ENCODE measurements around the gene PRRC2B. TPM values are rescaled to one million over a fixed set of nuclear protein-coding genes. Genes with fewer than 3 reads are reported as not detected.

The PRRC2B gene
- total and polyA plus RNA-seq, 2 experiments from 2014 or later, result 30.9 to 53.7 TPM

DNA sequence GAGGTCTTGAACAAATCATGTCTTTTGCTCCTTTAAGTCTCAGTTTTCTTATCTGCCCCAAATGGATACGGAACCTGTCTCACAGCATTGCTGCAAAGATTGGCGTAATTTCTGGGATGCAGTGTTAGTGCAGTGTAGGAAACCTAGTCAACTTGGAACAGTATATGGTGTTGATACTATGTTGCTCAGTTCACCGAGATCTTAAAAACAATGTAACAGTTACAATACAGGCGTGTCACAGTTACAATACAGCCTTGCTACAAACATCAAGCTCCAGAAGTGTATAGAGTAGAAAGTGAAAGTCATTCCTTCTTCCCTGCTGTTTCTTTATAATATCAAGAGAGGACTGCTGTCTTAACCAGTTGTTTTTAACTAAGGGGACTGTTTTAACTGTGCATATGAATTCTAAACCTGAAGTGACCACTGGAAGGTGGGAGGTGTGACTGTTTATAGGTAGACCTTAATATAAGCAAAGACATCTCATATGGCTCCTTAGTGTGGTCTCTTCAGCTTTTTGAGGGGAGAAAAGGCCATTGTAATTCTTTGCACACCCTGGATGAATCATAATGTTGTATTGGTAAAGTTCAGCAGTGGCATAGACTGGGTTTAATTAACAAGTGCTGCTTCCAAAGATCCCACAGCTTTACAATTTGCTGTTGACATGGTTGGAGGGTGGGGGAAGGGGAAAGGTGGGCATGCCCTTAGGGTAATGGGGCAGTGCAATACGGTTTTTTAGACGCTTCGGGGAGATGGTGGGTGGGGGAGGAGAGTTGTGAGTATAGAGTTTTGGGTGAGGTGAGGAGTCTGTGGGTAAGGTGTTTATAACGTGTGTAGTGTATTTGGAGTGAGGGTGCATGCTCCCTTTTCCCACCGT, 12.9 kb downstream of the PRRC2B start:
- in situ Hi-C loops (cut with MboI), result no loop called here
- Histone ChIP-seq H3K79me2 (ENCODE audit: insufficient read depth) (peaks cover 99% of the 10 kb centered on the region), H3K27me3 (replicated peaks; ENCODE audit: insufficient read depth) (no peaks in the 10 kb centered on the region), H3K4me1 (ENCODE audit: insufficient read depth) (peaks cover 86% of the 10 kb centered on the region), H3F3A (ENCODE audit: insufficient read depth) (peaks cover 60% of the 10 kb centered on the region), H3K4me3 (peak overlapping the region; percentile 58), H2AFZ (no peak overlapping the region), H3K27ac (peak overlapping the region; percentile 96), H3K9me2 (ENCODE audit: insufficient read depth) (no peaks in the 10 kb centered on the region), H4K20me1 (ENCODE audit: insufficient read depth) (peaks cover 53% of the 10 kb centered on the region), H3K9ac (peak overlapping the region; percentile 54), H3K36me3 (ENCODE audit: low read depth) (no peaks in the 10 kb centered on the region), H3K9me3 (ENCODE audit: low read depth) (no peaks in the 10 kb centered on the region), H3K4me2 (ENCODE audit: unreplicated experiment) (peak overlapping the region; percentile 85)
- TF ChIP-seq EZH2phosphoT487 (IDR thresholded peaks at IDR 0.05; ENCODE audit: insufficient read depth, low read depth) (no peak), EZH2 (IDR thresholded peaks at IDR 0.05; ENCODE audit: insufficient read depth, poor library complexity, severe bottlenecking) (no peak)
- DNase-seq, result peak; percentile 66
- WGBS, 2 experiments (ENCODE audit: low coverage in 1 of 2, low lambda C conversion rate in 2 of 2, missing lambda C conversion rate in 2 of 2), result 20 to 23% methylated on average over 9 of the region's 9 CpGs

DNA sequence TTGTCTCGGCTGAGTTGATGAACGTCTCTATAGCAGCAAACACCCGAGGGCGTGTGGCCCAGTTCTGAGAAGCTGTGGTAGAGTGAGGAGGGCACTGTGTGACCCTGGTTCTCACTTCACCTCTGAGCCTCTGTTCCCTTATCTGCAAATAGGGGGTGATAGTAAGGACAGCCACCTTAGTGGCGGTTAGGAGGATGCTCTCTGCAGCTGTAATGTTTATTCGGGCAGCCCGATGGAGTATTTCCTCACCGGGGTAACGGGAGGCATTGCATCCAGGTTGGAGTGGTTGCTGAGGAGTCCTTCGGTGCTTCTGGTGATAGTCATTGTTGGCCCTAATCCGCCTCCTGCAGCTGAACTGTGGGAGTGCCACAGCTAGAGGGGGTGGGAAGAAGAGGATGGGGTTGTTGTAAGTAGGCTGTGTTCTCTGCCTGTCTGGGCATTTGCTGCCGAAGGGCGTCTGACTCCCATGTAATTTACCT, 13.9 kb downstream of the PRRC2B start:
- TF ChIP-seq EZH2 (IDR thresholded peaks at IDR 0.05; ENCODE audit: insufficient read depth, poor library complexity, severe bottlenecking), result no peak
- Histone ChIP-seq H3K9ac (peak overlapping the region; percentile 54), H3K79me2 (ENCODE audit: insufficient read depth) (peaks cover 100% of the 10 kb centered on the region), H4K20me1 (ENCODE audit: insufficient read depth) (peaks cover 56% of the 10 kb centered on the region), H3K9me3 (ENCODE audit: low read depth) (no peaks in the 10 kb centered on the region), H3K27me3 (replicated peaks; ENCODE audit: insufficient read depth) (no peaks in the 10 kb centered on the region), H3K9me2 (ENCODE audit: insufficient read depth) (no peaks in the 10 kb centered on the region), H3F3A (ENCODE audit: insufficient read depth) (peaks cover 52% of the 10 kb centered on the region), H3K27ac (peak overlapping the region; percentile 96), H2AFZ (no peak overlapping the region), H3K4me3 (peak overlapping the region; percentile 58; the same call in 1 of the 2 replicates), H3K4me1 (ENCODE audit: insufficient read depth) (peaks cover 77% of the 10 kb centered on the region), H3K36me3 (ENCODE audit: low read depth) (no peaks in the 10 kb centered on the region), H3K4me2 (ENCODE audit: unreplicated experiment) (peak overlapping the region; percentile 85)
- in situ Hi-C loops (cut with MboI), result no loop called here
- 40 to 43% methylated on average over 13 of the region's 13 CpGs for WGBS, 2 experiments (ENCODE audit: low coverage in 1 of 2, low lambda C conversion rate in 2 of 2, missing lambda C conversion rate in 2 of 2)
- peak; percentile 67 for DNase-seq

DNA sequence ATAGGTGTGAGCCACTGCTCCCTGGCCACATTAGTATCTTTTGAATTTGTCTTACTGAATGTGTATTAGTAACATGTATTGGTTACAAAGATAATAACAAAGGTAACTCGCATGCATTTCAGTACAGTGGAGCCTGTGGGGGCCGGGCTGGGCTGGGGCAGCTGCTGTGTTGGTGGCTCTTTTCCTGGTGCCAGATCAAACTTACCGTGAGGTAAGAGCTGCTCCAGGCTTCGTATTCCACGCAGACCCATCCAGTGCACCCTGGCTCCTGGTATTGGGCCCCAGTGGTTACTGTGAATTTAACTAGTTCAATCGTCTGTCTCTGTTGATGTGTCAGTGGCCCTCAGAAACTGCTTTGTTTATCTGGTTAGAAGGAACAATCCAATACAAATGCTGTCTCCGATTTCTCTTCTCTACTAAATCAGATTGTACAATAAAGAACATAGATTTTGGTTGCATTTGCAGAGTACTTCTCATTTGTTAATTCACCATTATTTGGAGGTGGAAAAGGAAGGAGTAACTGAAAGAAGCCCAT, 15.6 kb downstream of the PRRC2B start:
- TF ChIP-seq EZH2 (IDR thresholded peaks at IDR 0.05; ENCODE audit: insufficient read depth, poor library complexity, severe bottlenecking) (no peak), EZH2phosphoT487 (IDR thresholded peaks at IDR 0.05; ENCODE audit: insufficient read depth, low read depth) (no peak)
- Histone ChIP-seq H3K4me1 (ENCODE audit: insufficient read depth) (peaks cover 61% of the 10 kb centered on the region), H3K27ac (peak overlapping the region; percentile 12; the same call in 1 of the 2 replicates), H3K9me3 (ENCODE audit: low read depth) (no peaks in the 10 kb centered on the region), H3K9me2 (ENCODE audit: insufficient read depth) (no peaks in the 10 kb centered on the region), H3K79me2 (ENCODE audit: insufficient read depth) (peaks cover 100% of the 10 kb centered on the region), H4K20me1 (ENCODE audit: insufficient read depth) (peaks cover 62% of the 10 kb centered on the region), H2AFZ (no peak overlapping the region), H3K4me3 (no peak overlapping the region), H3K27me3 (replicated peaks; ENCODE audit: insufficient read depth) (no peaks in the 10 kb centered on the region), H3K4me2 (ENCODE audit: unreplicated experiment) (peak overlapping the region; percentile 4), H3F3A (ENCODE audit: insufficient read depth) (peaks cover 38% of the 10 kb centered on the region), H3K36me3 (ENCODE audit: low read depth) (no peaks in the 10 kb centered on the region), H3K9ac (no peak overlapping the region)
- DNase-seq, result no peak
- WGBS, 2 experiments (ENCODE audit: low coverage in 1 of 2, low lambda C conversion rate in 2 of 2, missing lambda C conversion rate in 2 of 2), result 77 to 81% methylated on average over 7 of the region's 7 CpGs
- in situ Hi-C loops (cut with MboI), result no loop called here

DNA sequence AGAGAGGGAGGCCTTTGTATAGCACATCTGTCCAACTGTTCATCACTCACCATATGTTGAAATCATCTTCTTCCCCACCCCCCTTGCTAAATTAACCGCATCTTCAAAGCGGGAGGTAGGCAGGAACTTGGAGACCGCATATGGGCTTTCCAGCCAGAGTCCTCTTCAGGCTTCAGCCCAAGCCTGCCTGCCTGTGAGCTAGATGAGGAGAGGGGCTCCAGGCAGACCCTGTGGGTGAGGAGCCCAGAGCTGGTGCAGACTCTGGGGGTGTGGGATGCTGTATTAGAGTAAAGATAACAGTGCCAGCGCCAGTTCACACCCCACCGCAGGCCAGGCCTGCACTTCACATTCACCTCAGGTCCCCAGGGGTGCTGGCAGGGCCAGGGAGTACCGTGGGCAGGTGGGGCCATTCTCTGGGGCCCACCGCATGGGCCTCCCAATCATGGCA, 16.2 kb downstream of the PRRC2B start:
- H3K4me1 ChIP-seq (ENCODE audit: insufficient read depth), result peaks cover 56% of the 10 kb centered on the region
- no peak overlapping the region; the same call in 1 of the 2 replicates for H3K27ac ChIP-seq
- no peak overlapping the region for H2AFZ ChIP-seq
- in situ Hi-C loops (cut with MboI), result no loop called here
- H3K27me3 ChIP-seq (replicated peaks; ENCODE audit: insufficient read depth), result no peaks in the 10 kb centered on the region
- no peaks in the 10 kb centered on the region for H3K9me3 ChIP-seq (ENCODE audit: low read depth)
- peaks cover 61% of the 10 kb centered on the region for H4K20me1 ChIP-seq (ENCODE audit: insufficient read depth)
- H3K79me2 ChIP-seq (ENCODE audit: insufficient read depth), result peaks cover 100% of the 10 kb centered on the region
- peaks cover 33% of the 10 kb centered on the region for H3F3A ChIP-seq (ENCODE audit: insufficient read depth)
- no peaks in the 10 kb centered on the region for H3K36me3 ChIP-seq (ENCODE audit: low read depth)
- H3K4me2 ChIP-seq (ENCODE audit: unreplicated experiment), result peak overlapping the region; percentile 4
- H3K9me2 ChIP-seq (ENCODE audit: insufficient read depth), result no peaks in the 10 kb centered on the region
- no peak overlapping the region for H3K4me3 ChIP-seq
- TF ChIP-seq EZH2 (IDR thresholded peaks at IDR 0.05; ENCODE audit: insufficient read depth, poor library complexity, severe bottlenecking) (no peak), EZH2phosphoT487 (IDR thresholded peaks at IDR 0.05; ENCODE audit: insufficient read depth, low read depth) (no peak)
- WGBS, 2 experiments (ENCODE audit: low coverage in 1 of 2, low lambda C conversion rate in 2 of 2, missing lambda C conversion rate in 2 of 2), result 62 to 66% methylated on average over 7 of the region's 7 CpGs
- no peak overlapping the region for H3K9ac ChIP-seq
- no peak for DNase-seq
